Hematopoietic multipotent progenitor cell treated with erythropoietin and hydrocortisone succinate and interleukin-3 and kit ligand, for 4 days (in vitro differentiated cells): ENCODE measurements around the gene MYL4.
"Not testable (repeated sequence)": the region's sequence is repeated elsewhere in the genome, so short reads cannot be mapped to it uniquely, and the experiment has no call there.

Experiments used
- DNase-seq: peaks from one replicate; pipeline ENCODE4 v3.0.0-alpha.2; 2015

Gene MYL4

DNA sequence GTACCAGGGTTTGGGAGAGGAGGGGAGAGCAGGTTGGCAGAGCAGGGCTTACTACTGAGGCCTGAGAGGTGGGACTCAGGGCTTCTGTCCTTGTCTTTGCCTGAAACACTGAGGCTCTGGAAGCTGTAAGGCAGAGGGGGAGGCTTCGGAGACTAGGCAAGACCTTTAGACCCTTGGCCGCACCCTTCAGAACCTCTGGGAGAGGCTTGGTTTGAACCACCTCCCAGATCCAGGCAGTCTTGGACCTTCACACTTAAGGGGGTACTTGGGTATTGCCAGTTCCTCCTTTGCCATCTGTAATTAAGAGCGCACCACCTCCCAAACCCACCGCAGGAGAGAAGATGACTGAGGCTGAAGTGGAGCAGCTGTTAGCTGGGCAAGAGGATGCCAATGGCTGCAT, 12.9 kb downstream of the MYL4 start:
- DNase-seq = no peak

DNA sequence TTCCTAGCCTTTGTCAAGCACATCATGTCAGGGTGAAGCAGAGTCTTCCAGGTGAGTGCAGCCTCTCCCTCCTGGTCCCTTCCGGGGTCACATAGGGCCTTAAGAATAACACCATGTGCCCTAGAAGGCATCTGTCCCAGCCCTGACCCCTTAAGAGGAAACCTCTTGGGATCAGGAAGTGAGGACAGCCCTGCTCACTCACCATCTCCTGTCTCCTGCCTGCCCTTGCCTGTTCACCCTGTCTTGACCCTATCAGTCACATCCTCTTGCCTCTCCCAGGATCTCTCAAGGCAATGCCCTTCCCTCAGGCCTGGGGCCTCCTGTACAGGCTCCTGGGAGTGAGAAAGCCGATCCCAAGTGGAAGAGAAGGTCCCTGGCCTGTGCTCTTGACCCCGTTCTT, 13.9 kb downstream of the MYL4 start:
- DNase-seq = no peak

DNA sequence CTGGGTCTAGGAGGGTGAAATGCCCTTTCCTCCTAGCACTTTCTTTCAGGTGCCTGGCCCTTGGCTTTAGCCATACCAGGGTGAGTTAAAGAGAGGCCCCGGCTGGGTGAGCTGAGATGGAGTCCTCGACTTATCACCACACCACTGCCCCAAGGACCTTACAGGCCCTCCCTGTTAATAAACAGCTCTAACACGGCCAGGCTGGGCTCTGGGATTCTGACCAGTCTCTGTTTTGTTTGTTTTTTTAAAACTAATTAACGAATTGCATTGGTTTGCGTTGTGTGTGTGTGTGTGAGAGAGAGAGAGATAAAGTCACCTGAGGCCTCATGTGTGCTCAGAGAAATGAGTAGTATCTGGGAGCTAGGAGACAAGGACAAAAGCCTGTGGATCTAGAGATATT, 14.3 kb downstream of the MYL4 start:
- DNase-seq = no peak

DNA sequence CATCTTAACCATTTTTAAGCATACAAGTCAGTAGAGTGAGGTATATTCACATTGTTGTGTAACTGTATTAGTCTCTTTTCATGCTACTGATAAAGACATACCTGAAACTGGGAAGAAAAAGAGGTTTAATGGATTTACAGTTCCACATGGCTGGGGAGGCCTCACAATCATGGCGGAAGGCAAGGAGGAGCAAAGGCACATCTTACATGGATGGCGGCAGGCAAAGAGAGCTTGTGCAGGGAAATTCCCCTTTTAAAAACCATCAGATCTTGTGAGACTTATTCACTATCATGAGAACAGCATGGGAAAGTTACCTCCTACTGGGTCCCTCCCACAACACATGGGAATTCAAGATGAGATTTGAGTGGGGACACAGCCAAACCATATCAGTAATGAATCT, 14.9 kb downstream of the MYL4 start:
- DNase-seq = not testable (repeated sequence)

DNA sequence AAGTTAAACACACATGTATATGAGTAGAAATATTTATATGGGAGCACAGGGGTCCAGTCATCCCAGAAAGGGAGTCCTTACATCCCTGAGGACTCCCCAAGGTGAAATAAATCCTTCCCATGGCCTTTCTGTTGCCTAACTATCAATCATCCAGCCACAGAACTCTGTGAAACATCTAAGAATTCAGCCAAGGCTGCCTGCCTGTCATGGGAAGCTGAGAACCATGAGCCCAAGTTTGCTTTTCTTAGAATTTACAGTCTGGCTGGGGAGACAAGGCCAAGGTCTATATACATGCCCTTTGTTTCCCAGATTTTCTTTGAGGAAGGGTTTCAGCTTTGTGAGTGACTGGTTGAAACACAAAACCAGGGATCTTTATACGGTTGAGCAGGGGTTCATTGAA, 15.8 kb downstream of the MYL4 start:
- DNase-seq = no peak

DNA sequence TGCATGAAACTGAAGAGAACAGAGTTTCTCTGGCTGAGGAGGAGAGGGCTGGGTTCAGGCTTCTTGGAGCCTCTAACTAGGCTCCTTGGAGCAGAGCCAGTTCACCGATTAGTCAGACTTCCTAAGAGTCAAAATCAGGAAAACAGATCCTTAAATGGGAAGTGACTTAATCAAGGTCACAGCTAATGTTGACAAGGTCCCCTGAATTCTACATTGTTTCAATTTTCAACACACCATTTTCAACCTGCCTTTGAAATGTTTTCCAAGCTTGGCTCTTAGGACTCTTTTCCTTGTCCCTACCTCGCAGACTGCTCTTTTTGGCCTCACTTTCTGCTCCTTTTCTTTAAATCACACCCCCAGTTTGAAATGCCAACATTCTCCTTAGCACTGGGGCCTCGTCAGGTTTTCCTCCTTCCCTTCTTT, 16.3 kb downstream of the MYL4 start:
- no peak for DNase-seq

DNA sequence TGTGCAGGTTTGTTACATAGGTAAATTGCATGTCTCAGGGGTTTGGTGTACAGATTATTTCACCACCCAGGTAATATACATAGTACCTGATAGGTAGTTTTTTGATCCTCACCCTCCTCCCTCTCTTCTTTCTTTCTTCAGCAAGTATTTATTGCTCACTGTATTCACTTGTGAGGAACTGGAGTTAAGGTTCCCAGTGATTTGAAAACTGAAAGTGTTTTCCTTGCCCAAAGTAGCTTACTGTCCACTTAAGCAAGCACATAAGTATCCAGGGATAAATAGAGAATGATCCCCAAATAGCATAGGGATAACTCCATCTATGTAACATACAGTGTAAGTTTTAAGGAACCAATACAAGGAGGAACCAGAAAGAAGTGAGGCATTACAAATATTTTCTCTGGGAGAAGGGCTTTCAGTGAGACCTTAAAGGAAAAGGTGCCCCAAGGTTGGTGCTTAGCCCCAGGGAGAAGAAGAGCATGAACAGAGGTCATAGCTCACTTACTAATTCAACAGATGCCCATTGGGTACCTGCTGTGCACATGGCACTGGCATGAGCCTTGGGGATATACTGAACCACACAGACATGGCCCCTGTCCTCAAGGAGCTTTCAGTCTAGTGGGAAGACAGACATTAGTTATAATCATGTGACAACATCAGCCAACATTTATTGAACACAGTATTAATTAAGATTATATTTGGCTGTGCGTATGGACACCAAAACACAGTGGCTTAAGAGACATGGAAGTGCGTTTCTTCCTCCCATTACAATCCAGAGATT, 17.0 kb downstream of the MYL4 start:
- DNase-seq = no peak

DNA sequence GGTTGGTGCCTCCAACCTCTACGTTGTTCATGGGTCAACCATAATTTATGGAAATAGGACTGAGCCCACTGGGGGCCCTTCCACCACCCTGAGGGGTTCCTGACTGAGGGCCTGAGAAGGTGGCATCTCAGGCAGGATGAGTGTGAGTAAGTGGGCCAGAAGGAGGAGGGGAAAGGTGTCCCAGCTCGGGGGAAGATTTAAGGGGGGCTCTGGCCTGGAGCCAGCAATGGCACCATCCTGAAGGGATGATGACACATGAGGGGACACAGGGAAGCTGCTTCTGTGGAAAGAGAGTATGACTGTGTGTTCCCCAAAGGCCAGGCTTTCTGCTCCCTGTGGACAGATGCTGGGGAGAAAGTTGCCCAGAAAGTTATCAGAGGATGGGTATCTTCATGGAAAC, 18.7 kb downstream of the MYL4 start:
- DNase-seq = no peak

DNA sequence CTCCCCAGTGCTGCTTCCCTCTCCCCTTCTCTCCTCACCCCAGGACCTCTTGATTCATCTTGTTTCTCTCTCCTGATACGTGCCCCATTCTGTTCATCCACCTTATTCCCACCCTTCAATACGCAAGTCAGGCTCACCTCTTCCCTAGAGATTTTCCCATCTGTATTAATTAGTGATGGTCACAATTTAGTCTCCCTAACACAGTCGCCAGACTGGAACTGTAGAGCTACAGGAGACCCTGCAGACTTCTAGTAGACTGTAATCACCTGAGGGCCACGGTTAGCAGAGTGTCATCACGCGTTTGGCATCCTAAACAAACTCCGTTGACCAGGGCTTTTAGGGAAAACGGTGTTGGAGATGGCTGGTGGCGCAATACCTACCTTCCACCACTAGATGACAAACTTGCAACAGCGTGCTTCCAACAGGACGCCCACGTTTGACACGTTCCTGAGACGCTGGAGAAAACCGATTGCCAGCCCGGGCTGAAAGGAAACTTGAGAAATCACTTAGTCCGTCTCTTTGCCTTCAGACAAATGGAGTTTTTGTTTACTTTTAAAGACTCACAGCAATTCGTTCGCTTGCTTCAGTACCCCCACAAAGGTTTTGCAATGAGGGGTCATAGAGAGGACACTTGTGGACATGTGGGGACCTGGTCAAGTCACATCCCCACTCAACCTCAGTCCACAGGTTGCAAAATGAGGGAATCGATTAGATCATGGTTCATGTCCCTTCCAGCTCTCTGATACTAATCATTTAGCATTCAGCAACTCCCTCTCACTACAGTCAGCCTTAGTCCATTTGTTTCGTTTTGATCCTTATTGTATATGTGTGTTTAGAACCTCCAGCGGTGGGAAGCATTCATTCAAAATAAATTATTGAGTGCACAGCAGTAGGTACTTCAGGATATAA, 20.6 kb downstream of the MYL4 start:
- peak; percentile 95 for DNase-seq

DNA sequence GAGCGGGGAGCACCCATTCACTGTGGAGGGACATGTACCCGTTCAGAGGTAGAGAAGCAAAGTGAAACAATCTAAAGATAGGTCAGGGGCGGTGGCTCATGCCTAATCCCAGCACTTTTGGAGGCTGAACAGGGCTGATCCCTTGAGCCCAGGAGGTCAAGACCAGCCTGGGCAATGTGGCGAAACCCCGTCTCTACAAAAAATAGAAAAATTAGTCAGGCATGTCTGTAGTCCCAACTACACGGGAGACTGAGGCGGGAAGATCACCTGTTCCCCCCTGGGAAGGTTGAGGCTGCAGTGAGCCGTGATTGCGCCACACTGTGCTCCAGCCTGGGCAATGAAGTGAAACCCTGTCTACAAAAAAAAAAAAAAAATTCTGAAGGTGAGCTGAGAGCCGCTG, 21.7 kb downstream of the MYL4 start:
- DNase-seq = no peak

DNA sequence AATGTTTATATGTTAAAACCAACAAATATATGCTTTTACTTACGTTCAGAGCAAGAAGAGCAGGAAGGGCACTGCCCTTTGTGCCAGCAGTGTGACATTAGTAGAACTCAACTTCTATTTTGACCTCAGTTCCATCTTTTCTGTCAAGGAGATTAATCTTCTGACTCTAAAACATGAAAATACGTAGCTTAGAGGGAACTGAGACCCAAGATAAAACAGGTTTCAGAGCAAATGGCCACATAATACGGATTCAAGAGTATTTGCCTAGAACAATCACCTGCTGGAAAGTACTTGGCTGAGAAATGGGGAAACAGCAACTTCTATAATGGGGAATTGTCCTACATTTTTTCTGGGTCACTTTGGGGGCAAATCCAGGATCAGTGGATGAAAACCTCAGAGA, 22.2 kb downstream of the MYL4 start:
- DNase-seq = no peak

DNA sequence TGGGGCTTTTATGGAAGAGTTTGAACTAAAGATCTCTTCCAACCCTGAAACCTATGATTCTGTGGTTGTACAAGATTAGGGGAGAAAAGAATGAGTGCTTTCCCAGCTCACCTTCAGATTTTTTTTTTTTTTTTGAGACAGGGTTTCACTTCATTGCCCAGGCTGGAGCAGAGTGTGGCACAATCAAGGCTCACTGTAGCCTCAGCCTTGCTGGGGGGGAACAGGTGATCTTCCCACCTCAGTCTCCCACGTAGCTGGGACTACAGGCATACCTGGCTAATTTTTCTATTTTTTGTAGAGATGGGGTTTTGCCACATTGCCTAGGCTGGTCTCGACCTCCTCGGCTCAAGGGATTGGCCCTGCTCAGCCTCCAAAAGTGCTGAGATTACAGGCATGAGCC, 22.7 kb downstream of the MYL4 start:
- DNase-seq = no peak

DNA sequence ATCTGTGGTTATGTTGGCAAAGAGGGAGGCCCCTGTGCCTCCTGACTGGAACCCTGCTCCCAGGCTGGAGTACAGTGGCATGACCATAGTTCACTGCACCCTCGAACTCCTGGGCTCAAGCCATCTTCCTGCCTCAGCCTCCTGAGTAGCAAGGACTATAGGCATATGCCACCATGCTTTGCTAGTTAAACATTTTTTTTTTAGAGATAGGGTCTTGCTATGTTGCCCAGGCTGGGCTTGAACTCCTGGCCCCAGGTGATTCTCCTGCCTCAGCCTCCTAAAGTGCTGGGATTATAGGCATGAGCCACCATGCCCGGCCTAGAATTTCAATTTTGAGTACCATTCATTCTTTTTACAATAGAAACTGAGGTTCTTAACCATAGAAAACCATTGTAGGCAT, 23.3 kb downstream of the MYL4 start:
- no peak for DNase-seq

DNA sequence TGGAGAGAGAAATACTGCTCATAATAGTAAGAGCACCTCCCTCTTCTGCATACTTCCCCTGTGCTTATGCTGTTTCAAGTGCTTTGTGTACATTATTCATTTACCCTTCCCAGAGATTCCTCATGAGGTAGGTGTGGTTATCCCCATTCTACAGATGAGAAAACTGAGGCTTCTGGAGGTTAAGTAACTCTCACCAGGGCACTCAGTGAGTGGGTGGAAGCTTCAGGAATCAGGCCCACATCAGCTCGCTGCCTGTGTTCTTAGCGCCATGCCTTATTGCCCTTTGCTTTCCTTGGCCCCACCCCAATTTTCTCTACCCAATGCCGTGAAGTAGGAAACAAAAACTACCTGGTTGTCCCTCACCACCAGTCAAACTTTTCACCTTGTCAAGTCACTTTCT, 26.4 kb downstream of the MYL4 start:
- no peak for DNase-seq

DNA sequence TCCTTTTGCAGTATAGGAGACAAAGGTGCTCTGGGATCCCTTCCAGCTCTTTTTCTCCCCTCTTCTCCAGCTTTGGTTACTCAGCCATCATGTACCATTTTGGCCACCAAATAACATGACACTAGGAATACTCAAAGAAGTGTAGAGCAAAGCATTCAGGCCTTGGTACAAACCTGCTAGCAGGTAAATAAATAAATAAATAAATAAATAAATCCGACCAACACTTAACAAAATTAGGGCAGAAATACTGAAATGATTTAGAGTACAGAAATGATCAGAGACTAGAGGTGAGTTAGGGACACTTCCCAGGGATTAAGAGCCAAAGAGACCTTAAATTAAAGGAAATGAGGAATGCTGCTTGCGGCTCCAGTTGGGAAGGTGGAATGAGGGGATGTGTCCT, 26.8 kb downstream of the MYL4 start:
- DNase-seq = no peak

DNA sequence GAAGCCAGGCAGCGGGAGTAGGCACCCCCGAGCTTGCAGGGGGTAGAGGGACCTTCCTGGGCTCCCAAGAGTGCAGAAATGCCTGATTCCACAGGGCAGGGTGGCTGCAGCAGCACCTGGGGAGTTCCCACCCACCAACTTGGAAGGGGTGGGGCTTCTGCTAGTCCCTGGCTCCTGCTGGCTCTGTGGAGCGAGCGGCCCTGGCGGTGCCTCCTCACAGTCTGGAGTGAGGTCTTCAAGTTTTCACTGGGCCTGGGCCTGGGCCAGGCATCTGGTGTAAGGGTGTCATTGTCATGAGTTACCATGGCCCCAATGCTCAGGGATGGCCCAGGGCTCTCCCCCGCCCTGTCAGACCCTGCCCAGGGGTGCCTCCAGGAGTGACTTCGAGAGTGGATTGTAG, 28.7 kb downstream of the MYL4 start:
- DNase-seq = no peak

DNA sequence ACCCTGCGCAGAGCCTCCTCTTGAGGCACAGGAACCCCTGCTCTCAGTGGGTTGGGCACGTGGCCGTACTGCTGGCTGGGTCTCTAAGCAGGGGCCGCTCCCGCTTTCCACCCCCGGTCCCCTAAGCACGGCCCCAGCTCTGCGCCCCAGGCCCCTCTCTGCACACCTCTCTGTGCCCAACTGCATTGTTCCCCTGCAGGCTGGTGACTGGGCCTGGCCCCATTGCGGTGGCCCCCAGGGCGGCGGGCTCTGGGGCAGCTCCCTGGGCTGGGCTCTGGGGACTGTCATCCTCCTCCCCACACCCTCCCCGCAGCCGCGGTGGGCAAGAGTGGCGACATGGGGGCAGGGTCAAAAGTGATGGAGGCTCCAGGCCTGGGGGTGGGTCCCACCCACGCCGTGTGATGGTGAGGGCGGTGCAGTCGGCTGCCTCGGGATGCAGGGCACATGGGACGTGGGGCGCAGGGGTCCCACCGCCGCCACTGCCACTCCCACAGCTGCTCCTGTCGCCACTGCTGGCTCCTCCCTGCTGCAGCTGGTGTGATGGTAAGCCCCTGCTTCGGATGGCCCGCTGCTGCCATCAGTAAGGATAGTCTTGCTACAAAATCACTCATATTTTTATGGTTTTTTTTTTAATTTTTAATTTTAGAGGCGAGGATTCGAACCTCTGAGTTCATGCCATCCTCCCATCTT, 29.3 kb downstream of the MYL4 start:
- no peak for DNase-seq

DNA sequence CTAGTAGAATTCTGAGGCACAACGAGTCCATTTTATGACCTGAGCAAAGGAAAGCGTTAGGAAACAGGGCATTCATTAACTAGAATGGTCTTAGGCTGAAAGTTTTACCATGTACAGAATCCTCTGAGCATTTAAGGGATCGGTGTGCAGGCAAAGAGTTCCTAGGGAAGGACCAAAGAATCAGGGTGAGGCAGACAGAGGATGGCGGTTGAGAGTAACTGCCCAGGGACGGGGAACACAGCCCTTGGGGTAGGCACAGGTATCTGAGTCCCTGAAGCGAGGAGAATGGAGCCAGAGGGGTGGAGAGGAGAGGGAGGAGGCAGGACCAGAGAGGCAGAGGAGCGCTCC, 30.4 kb downstream of the MYL4 start:
- DNase-seq = no peak

DNA sequence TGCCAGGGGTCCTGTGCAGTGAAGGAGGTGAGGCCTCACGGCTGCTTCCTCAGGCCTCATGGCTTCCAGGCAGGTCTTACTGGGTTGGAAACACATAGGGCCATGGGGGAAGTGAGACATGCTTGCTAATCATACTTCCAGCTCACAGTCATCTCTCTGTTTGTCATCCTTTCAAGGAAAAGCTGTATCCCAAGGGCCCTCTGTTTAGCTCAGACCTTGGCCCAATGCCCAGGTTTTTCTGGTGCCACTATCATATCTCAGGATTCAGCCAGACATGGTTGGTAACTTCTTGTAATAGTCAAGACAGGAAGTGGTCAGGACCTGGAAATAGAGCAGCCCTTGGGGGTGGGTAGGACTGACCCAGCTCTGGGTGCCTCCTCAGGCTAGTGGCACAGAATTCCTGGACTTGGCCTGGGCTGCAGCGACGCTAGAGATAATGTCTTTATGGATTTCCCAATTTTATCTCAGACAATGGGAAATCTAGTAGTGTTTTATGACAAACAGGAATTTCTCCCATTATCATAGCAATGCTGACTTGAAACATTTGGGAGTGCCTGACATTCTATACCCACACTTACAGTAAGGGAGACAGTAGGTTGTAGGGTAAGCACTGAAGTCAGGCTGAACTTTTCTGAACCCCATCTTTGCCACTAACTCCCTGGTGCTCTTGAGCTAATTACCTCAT, 31.0 kb downstream of the MYL4 start:
- DNase-seq = peak; percentile 98

DNA sequence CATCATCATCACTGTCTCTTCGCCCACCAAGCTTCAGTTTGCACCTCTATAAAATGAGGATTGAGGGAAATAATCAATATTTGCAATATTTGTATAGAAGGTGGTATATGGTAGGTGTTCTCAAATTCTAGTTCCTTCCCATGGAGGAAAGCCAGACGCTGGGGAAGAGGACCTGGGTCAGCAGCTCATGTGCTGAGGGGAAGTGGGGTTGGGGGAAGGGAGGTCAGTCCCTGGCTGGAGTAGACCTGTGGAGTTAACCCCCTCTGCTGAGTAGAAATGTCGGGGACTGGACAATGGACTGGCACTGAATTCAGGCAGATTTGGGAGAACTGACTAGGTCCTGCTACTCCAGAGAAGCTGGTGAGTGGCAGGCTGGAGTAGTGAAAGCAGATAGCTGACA, 31.7 kb downstream of the MYL4 start:
- no peak for DNase-seq

DNA sequence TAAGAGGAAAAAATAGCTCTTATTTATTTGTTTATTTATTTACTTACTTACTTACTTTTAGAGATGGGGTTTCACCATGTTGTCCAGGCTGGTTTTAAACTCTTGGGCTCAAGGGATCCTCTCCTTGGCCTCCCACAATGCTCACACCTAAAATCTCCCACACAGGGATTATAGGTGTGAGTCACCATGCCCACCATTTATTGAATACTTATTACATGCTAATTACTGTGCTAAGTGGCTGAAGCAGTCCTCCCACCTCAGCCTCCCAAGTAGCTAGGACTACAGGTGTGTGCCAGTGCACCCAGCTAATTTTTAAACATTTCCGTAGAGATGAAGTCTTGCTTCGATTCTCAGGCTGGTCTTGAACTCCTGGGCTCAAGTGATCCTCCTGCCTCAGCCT, 33.5 kb downstream of the MYL4 start:
- no peak for DNase-seq

DNA sequence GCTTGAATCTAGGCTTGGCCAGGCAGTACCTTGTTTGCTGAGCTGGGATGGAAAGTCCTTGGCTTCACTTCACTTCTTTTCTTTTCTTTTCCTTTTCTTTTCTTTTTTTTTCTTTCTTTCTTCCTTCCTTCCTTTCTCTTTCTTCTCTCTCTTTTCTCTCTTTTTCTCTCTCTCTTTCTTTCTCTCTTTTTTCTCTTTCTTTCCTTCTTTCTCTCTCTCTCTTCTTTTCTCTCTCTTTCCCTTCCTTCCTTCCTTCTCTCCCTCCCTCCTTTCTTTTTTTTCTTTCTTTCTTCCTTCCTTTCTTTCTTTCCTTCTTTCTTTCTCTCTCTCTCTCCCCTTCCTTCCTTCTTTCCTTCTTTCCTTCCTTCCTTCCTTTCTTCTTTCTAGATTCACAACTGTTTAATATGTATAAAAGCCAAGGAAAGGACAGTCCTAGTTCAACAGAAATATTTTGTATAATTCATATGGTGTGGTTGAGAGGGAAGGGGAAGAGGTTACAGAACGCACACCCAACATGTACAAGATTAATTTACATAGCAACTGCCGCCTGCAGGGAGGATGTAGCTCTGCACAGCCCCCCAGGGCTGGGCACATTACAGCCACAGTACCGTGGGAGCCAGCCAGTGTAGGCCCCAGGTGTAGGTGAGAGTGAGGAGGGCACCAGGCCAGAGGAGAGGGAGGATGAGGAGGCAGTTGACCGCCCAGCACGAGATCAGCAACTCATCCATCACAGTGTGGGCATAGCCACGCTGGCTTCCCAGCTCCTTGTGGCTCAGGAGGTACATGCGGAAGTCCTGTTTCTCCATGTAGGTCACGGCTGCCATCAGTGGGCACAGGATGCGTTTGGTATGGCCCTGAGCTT, 34.8 kb downstream of the MYL4 start:
- DNase-seq = no peak
